Breast epithelium (tissue), 3 donors: ENCODE measurements around the gene FAM53A.

Experiments
- POLR2A ChIP-seq: fragments of 450-650 bp; IDR thresholded peaks from one replicate; pipeline ENCODE4 v1.6.1; 2016; ENCODE audit warnings: antibody characterized with exemption, mild to moderate bottlenecking, moderate library complexity
- POLR2AphosphoS5 ChIP-seq, 3 donors: sonication (generic); formaldehyde crosslinking; IDR thresholded peaks; one replicate each; pipeline ENCODE4 v1.6.1; 2017; ENCODE audit warnings: antibody characterized with exemption in 3 of 3
- TF ChIP-seq, protein P1 (sequence below), 3 donors: fragments of 450-650 bp; IDR thresholded peaks; one replicate each; pipeline ENCODE4 v1.5.1; 2016 to 2017; ENCODE audit warnings: antibody characterized with exemption in 3 of 3, mild to moderate bottlenecking in 3 of 3, moderate library complexity in 3 of 3

- TF ChIP-seq, protein P1, sequence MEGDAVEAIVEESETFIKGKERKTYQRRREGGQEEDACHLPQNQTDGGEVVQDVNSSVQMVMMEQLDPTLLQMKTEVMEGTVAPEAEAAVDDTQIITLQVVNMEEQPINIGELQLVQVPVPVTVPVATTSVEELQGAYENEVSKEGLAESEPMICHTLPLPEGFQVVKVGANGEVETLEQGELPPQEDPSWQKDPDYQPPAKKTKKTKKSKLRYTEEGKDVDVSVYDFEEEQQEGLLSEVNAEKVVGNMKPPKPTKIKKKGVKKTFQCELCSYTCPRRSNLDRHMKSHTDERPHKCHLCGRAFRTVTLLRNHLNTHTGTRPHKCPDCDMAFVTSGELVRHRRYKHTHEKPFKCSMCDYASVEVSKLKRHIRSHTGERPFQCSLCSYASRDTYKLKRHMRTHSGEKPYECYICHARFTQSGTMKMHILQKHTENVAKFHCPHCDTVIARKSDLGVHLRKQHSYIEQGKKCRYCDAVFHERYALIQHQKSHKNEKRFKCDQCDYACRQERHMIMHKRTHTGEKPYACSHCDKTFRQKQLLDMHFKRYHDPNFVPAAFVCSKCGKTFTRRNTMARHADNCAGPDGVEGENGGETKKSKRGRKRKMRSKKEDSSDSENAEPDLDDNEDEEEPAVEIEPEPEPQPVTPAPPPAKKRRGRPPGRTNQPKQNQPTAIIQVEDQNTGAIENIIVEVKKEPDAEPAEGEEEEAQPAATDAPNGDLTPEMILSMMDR (IDR thresholded peaks at IDR 0.05): no peak
- TF ChIP-seq POLR2AphosphoS5 (IDR thresholded peaks at IDR 0.05): no peak
- no peak for TF ChIP-seq POLR2A
Measured at GRCh38 chr4:1715002-1715758, 31.1 kb upstream of the FAM53A start.
